GM12872 (cell line): ENCODE results near the gene EVX1.

Experiments used
- TF ChIP-seq, protein P1 (sequence below): IDR thresholded peaks from 3 replicates; pipeline ENCODE4 v1.5.1; 2011; ENCODE audit warnings: low read depth, mild to moderate bottlenecking, low read length, moderate library complexity; ENCODE audit not compliant: insufficient read depth

The EVX1 gene

DNA sequence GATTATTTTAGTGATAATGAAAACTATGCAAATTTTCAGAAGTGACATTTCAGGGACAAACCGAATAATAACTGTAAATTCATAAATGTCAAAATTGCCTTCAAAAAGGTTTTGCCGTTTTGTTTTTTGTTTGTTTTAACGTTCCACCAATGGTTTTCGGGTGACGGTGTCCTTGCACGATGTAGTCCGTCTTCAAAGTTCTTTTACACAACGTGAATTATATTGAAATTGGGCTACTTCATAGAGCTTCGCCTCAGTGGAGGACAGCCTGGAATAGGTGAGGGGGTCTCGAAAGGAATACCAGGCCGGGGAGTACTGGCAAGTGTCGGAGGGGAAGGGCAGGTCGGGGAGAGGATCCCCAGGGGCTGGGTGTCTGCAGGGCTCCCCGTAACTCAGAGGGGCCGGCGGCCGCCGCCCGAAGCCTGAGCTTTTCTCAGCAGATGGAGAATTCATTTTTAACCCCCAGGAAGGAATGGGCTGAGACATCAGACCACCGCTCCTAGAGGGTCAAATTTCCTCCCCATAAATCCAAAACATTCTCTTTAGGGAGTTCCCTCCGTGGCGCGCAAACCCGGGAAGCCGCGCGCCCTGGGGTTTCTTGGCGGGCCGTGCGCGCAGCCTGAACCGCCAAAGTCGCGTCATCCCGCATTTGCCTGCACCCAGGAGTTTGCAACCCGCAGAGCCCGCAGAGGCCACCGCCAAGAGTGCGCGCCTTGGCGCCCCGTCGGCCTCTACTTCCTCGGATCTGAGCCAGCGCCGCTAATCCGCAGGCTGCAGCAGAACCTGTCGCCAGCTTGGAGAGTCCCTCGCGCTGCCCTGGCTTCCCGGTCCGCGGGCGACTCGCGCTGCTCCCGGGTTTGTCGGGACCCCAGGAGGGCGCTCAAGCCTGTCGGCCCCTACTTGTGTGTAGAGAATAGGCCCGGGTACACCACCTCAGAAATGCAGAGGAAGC lies 17.3 kb upstream of the EVX1 start:
- TF ChIP-seq, protein P1, sequence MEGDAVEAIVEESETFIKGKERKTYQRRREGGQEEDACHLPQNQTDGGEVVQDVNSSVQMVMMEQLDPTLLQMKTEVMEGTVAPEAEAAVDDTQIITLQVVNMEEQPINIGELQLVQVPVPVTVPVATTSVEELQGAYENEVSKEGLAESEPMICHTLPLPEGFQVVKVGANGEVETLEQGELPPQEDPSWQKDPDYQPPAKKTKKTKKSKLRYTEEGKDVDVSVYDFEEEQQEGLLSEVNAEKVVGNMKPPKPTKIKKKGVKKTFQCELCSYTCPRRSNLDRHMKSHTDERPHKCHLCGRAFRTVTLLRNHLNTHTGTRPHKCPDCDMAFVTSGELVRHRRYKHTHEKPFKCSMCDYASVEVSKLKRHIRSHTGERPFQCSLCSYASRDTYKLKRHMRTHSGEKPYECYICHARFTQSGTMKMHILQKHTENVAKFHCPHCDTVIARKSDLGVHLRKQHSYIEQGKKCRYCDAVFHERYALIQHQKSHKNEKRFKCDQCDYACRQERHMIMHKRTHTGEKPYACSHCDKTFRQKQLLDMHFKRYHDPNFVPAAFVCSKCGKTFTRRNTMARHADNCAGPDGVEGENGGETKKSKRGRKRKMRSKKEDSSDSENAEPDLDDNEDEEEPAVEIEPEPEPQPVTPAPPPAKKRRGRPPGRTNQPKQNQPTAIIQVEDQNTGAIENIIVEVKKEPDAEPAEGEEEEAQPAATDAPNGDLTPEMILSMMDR, result no peak

DNA sequence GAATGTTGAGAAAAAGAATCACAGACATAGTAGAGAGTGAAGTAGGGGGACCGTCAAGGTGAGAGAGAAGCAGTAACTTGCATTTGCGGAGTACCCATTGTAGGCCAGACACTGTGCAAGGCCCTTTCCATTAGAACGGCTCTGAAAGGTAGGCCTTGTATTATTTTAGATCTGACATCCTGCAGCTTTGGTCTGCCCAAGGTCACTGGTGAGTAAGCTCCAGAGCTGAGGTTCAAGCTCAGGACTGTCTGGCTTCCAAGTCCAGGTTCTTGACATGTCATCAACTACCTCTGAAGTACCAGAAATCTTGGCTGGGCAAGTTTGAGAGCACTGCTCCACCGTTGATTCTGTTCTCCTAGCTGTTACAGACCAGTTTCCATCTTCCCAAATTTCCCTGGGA lies 13.2 kb upstream of the EVX1 start:
- TF ChIP-seq, protein P1, result no peak

DNA sequence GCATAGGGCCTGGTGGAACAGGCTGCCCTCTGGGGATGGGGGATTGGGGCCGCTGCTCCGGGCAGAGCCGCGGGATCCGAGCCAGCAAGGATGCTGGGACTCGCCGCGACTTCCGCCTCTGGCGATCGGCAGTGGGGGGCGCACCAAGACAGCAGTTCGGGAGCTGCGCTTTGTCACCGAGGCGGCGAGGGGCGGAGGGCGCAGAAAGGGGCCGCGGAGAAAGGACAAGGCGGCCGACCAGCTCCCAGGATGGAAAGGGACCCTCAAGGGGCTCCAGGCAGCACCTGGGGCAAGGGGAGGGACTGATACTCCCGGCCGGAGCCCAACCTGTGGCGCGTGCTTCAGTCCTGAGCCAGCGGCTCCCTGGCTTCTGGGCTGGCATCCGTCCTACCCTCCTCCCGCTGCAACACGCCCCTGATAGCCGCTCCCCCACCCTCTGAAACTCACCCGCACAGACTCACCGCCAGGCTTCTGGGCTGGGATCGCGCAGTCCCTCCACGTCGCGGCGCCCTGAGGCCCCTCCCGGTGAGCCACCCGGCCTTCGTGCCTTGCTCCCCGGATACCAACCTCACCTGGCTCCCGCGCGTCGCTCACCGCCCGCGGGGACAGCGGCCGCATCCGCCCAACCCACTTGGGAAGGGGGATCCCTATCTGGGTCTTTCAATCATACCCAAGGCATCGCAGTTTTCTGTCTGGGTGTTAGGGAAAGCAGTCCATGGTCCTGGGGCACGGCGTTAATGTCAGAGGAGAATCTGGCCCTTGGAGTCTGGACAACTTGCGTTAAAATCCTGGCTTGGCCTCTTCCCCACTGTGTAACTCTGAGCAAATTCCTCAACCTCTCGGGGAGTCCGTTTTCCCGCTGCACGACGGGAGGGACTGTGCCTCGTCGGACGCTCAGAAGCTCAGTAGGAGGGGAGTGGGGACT lies 7.0 kb upstream of the EVX1 start:
- TF ChIP-seq, protein P1, result no peak

DNA sequence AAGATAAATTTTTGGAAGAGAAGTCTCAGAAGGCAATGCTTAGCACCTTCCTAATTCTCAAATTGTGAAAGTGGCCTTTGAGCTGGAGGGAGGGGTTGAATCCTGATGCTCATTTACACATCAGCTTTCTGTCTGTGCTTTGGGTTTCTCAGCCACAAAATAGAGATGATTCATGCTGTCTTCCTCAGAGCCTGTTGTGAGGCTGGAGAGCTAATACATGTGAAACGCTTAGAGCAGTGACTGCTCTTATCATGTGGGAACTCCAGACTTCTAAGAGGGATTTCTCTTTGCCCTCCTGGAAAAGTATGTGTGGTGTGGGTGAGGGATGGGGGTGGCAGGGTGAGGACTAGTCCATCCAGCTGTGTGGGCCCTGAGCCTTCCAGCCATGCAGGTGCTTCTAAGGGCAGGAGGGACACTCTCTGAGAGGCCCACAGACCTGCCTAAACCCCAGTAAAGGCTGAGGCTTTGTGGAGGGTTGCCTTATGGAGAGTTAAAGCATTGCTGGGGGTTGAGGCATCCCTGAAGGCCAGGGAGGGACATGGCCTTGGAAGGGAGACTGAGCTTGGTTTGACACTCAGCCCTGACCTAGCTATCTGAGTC lies 4.8 kb upstream of the EVX1 start:
- TF ChIP-seq, protein P1, result no peak

DNA sequence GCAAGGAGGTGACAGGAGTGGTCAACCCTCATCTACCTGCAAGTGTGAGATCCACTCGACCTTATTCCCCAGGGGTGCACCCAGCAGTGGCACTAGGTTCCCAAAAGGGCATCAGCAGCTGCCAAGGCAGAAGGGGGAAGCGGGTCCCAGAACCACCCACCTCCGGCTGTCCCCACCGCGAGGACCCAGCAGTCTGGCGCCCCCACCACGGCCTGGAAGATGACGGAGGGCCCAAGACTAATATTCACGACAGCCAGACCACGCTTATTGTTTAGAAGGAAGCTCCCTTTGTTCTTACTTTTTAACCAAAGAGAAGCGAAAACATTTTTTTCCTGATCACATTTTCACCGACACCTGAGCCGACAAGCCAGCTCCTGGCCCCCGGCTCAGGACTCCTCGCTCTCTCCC lies 3.6 kb upstream of the EVX1 start:
- TF ChIP-seq, protein P1, result no peak

DNA sequence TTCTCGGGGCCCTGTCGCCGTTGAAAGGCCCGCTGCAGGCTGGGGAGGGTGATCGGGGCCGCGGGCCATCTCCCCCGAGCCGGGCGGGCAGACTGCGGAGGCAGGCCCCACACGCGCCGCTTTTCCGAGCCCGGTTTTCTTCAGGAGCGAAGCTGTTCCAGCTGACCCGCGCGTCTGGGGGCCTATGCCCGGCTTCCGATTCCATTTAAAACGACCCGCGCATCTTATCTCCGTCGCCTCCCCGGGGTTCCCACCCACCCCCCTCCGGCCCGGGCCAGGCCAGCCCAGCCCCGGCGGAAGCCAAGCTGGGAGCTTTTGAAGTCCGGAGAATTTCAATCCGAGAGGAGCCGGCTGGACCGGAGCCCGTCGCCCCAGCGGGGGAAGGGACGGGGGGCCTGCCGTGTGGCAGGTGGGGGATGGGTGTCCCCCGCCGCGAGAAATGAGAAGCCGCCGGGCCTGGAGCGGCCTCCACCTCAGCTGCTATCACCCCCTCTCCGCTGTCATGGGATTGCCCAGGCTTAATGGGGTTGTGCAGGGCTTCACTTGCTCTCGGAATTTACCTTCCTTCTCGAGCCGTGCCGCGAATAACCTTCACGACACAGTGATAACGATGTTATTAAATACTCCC lies 3.1 kb upstream of the EVX1 start:
- TF ChIP-seq, protein P1, result no peak
